Glutamatergic neuron (in vitro differentiated cells): ENCODE measurements around the gene AKAP1. TPM values are rescaled to one million over a fixed set of nuclear protein-coding genes. Genes with fewer than 3 reads are reported as not detected.

ENCODE experiments used
- DNase-seq: peaks from one replicate; pipeline ENCODE4 v3.0.0; 2022
- H3K27ac Mint-ChIP-seq: one replicate; pipeline ENCODE4 v1.8.0; 2020; ENCODE audit warnings: mild to moderate bottlenecking, mixed read lengths, inconsistent platforms; ENCODE audit not compliant: unreplicated experiment
- H3K27me3 Mint-ChIP-seq: one replicate; pipeline ENCODE4 v1.8.0; 2020; ENCODE audit warnings: mild to moderate bottlenecking, moderate library complexity, mixed read lengths, inconsistent platforms; ENCODE audit not compliant: unreplicated experiment
- H3K36me3 Mint-ChIP-seq: one replicate; pipeline ENCODE4 v1.8.0; 2020; ENCODE audit warnings: mild to moderate bottlenecking, mixed read lengths, inconsistent platforms; ENCODE audit not compliant: unreplicated experiment
- H3K4me1 Mint-ChIP-seq: one replicate; pipeline ENCODE4 v1.8.0; 2020; ENCODE audit warnings: mild to moderate bottlenecking, low read depth, mixed read lengths, inconsistent platforms; ENCODE audit not compliant: unreplicated experiment
- H3K4me3 Mint-ChIP-seq: one replicate; pipeline ENCODE4 v1.8.0; 2020; ENCODE audit warnings: mild to moderate bottlenecking, mixed read lengths, inconsistent platforms; ENCODE audit not compliant: unreplicated experiment
- H3K9me3 Mint-ChIP-seq: one replicate; pipeline ENCODE4 v1.8.0; 2020; ENCODE audit warnings: mild to moderate bottlenecking, moderate library complexity, mixed read lengths, inconsistent platforms; ENCODE audit not compliant: unreplicated experiment
- total RNA-seq: library from RNA; stranded (reverse); fragmentation: NEBNext Ultra II Directional; extraction: Animal tissue kit (Norgen Biotek cat#: 25700); gene quantifications from one replicate; pipeline ENCODE4 v1.2.1, GENCODE V29; 2021; ENCODE audit not compliant: unreplicated experiment
- TF ChIP-seq, protein P1 (sequence below): fragments of 200-600 bp; sonication (generic); IDR thresholded peaks from one replicate; pipeline ENCODE4 v1.5.0; 2021; ENCODE audit not compliant: partially characterized antibody, unreplicated experiment

The AKAP1 gene
- total RNA-seq, 1 donor from 2014 or later = 35.6 TPM

DNA sequence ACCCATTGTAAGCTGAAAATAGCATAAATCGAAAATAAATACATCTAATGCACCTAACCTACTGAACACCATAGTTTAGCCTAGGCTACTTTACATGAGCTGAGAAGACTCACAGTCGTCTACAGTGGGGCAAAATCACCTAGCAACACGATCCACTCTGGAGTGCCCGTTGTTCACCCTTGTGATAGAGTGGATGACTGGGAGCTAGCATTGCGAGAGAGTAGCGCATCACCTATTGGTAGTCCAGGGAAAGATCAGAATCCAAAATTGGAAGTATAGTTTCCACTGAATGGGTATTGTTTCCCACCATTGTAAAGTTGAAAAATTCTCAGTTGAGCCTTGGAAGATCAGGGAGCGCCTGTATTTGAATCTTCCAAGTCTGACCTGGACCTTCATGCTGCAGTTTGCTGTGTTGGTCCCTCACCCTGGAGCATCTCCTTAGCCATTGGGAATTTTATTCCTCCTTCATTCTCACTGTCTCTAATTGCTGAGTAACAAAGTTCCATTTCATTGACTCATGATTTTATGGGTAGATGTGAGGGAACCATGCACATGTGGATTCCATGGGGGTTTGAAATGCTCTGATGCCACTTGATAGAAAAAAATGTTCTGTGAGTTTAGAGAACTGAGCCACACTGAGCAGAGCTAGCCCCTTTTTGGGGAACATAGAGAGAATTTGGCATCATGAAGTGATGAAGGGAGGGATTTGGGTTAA is 19.6 kb downstream of the AKAP1 start:
- H3K27me3 Mint-ChIP-seq = peaks cover 4% of the 10 kb centered on the region
- peaks cover 10% of the 10 kb centered on the region for H3K36me3 Mint-ChIP-seq
- TF ChIP-seq, protein P1, sequence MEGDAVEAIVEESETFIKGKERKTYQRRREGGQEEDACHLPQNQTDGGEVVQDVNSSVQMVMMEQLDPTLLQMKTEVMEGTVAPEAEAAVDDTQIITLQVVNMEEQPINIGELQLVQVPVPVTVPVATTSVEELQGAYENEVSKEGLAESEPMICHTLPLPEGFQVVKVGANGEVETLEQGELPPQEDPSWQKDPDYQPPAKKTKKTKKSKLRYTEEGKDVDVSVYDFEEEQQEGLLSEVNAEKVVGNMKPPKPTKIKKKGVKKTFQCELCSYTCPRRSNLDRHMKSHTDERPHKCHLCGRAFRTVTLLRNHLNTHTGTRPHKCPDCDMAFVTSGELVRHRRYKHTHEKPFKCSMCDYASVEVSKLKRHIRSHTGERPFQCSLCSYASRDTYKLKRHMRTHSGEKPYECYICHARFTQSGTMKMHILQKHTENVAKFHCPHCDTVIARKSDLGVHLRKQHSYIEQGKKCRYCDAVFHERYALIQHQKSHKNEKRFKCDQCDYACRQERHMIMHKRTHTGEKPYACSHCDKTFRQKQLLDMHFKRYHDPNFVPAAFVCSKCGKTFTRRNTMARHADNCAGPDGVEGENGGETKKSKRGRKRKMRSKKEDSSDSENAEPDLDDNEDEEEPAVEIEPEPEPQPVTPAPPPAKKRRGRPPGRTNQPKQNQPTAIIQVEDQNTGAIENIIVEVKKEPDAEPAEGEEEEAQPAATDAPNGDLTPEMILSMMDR = no peak
- peaks cover 12% of the 10 kb centered on the region for H3K4me1 Mint-ChIP-seq
- H3K27ac Mint-ChIP-seq = no peak overlapping the region
- H3K9me3 Mint-ChIP-seq = peaks cover 2% of the 10 kb centered on the region
- no peak for DNase-seq
- no peak overlapping the region for H3K4me3 Mint-ChIP-seq

DNA sequence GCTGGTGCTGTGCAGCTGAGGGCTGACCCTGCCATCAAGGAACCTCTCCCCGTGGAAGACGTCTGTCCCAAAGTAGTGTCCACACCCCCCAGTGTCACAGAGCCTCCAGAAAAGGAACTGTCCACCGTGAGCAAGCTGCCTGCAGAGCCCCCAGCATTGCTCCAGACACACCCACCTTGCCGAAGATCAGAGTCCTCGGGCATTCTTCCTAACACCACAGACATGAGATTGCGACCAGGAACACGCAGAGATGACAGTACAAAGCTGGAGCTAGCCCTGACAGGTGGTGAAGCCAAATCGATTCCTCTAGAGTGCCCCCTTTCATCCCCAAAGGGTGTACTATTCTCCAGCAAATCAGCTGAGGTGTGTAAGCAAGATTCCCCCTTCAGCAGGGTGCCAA is 20.5 kb downstream of the AKAP1 start:
- Mint-ChIP-seq H3K27me3 (peaks cover 4% of the 10 kb centered on the region), H3K27ac (no peak overlapping the region), H3K36me3 (peaks cover 10% of the 10 kb centered on the region), H3K4me1 (peaks cover 17% of the 10 kb centered on the region), H3K9me3 (peaks cover 2% of the 10 kb centered on the region), H3K4me3 (no peak overlapping the region)
- no peak for DNase-seq
- TF ChIP-seq, protein P1 = no peak

DNA sequence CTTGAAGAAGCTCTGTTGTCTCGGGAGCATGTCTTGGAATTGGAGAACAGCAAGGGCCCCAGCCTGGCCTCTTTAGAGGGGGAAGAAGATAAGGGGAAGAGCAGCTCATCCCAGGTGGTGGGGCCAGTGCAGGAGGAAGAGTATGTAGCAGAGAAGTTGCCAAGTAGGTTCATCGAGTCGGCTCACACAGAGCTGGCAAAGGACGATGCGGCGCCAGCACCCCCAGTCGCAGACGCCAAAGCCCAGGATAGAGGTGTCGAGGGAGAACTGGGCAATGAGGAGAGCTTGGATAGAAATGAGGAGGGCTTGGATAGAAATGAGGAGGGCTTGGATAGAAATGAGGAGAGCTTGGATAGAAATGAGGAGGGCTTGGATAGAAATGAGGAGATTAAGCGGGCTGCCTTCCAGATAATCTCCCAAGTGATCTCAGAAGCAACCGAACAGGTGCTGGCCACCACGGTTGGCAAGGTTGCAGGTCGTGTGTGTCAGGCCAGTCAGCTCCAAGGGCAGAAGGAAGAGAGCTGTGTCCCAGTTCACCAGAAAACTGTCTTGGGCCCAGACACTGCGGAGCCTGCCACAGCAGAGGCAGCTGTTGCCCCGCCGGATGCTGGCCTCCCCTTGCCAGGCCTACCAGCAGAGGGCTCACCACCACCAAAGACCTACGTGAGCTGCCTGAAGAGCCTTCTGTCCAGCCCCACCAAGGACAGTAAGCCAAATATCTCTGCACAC is 21.2 kb downstream of the AKAP1 start:
- Mint-ChIP-seq H3K27ac (peak overlapping the region; percentile 75), H3K36me3 (peaks cover 10% of the 10 kb centered on the region), H3K4me1 (peaks cover 24% of the 10 kb centered on the region), H3K4me3 (no peak overlapping the region), H3K27me3 (peaks cover 4% of the 10 kb centered on the region), H3K9me3 (peaks cover 2% of the 10 kb centered on the region)
- TF ChIP-seq, protein P1 = no peak
- DNase-seq = no peak

DNA sequence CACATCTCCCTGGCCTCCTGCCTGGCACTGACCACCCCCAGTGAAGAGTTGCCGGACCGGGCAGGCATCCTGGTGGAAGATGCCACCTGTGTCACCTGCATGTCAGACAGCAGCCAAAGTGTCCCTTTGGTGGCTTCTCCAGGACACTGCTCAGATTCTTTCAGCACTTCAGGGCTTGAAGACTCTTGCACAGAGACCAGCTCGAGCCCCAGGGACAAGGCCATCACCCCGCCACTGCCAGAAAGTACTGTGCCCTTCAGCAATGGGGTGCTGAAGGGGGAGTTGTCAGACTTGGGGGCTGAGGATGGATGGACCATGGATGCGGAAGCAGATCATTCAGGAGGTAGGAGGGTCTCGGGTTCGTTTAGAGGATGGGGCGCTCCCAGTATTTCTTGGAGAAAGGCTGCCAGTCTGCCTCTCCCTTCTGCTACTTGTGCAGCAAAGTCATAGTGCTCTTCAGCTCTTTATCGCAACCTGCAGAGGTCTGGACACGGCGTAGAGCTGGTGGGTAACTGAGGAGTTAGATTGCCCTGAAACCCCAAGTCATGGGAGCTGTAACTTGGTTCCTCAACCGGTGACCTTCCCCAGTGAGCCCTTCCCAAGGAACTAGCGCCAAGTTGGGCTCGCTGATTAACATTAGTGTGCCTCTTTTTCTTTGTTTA is 21.9 kb downstream of the AKAP1 start:
- peaks cover 2% of the 10 kb centered on the region for H3K9me3 Mint-ChIP-seq
- no peak overlapping the region for H3K27ac Mint-ChIP-seq
- TF ChIP-seq, protein P1 = no peak
- no peak for DNase-seq
- peaks cover 31% of the 10 kb centered on the region for H3K4me1 Mint-ChIP-seq
- H3K27me3 Mint-ChIP-seq = peaks cover 4% of the 10 kb centered on the region
- H3K36me3 Mint-ChIP-seq = peaks cover 10% of the 10 kb centered on the region
- no peak overlapping the region for H3K4me3 Mint-ChIP-seq
